GM18502 (cell line): Measurements from ENCODE around the gene CAPZA2.

Experiments used
- ATAC-seq: cut with Tn5 transposase; IDR thresholded peaks from one replicate; pipeline ENCODE4 v1.9.1; 2021; ENCODE audit warnings: mild to moderate bottlenecking; ENCODE audit not compliant: unreplicated experiment, poor library complexity

Gene CAPZA2

DNA sequence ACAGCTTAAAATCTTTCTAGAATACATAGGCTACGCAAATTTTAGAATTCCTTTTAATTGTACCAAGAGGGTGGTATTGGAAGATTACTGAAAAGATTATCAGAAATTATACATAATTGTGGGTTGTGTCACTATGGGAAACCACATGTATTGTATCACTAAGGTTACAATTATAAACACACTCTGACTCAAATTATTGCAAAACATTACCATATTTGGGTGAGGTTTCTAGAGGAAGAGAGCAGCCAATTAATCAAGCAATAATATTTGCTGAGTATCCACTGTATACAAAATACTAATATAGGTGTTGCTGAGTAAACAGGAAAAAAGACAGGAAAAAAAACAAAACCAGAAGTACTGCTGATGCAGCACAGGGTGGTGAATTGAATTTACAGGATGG lies 3.1 kb upstream of the CAPZA2 start:
- no peak for ATAC-seq

DNA sequence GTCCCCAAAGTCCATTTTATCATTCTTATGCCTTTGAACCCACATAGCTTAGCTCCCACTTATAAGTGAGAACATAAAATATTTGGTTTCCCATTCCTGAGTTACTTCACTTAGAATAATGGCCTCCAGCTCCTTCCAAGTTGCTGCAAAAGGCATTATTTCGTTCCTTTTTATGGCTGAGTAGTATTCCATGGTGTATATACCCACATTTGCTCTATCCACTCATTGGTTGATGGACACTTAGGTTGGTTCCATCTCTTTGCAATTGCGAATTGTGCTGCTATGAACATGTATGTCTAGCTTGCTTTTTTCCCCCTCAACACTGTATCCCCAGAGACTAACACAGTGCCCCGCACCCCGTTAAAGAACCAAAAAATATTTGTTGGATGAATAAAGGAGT lies 670 bp upstream of the CAPZA2 start:
- ATAC-seq, result no peak

DNA sequence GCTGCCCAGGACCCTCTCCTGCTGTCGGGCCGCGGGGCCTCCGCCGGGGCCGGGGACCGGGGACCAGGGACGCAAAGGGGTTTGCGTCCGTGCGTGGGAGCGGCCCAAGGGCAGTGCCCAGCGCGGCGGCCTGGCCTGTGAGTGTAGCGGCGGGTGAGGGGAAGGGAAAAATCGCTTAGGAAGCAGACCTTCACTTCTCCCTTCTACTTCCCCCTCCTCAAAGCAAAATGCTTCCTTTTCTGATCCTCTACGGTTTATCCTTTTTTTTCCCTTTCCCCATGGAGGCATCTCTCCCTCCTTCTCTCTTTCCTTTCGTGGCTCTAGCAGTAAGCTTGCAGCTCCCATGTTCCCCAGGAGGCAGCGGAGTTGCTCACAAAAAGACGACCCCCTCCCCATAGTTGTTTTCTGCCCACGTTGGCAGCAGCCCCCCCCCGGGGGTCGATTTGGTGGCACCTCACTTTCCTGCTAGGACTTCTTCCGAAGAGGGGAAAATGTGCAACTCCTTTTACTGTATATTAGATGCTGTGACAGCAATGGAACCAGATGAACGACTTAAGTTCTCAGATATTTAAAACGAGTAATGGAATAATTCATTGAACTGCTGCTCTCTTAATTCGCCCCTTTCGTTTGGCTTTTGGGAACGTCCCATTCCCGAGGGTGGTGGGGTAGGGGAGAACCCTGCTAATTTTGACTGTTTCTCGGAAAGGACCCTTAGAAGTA lies 724 bp downstream of the CAPZA2 start:
- ATAC-seq, result peak; percentile 4

DNA sequence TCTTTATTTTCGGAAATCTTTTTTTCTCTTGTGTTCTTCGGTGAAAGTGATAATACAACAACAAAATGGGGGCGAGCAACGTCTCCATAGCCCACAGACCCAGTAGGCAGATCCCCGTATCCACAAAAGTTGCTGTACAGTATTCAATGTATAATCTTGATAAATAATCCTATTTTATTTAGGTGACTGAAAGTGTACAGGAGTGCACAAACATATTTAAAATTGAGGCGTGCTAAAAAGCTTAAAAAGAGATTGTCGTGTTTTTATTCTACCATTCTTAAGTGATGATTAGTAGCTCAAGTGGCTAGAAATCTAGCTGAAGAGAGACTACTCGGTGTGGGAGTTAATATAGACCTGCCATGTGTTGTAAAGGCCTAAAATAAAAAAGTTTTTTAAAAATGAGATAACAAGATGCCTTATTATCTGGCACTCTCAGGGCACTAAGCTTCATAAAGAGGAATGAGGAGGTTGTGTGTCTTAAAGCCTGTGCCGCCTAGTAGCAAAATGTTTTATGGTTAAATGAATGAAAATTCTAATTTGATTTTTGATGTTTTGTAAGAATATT lies 1.6 kb downstream of the CAPZA2 start:
- no peak for ATAC-seq

DNA sequence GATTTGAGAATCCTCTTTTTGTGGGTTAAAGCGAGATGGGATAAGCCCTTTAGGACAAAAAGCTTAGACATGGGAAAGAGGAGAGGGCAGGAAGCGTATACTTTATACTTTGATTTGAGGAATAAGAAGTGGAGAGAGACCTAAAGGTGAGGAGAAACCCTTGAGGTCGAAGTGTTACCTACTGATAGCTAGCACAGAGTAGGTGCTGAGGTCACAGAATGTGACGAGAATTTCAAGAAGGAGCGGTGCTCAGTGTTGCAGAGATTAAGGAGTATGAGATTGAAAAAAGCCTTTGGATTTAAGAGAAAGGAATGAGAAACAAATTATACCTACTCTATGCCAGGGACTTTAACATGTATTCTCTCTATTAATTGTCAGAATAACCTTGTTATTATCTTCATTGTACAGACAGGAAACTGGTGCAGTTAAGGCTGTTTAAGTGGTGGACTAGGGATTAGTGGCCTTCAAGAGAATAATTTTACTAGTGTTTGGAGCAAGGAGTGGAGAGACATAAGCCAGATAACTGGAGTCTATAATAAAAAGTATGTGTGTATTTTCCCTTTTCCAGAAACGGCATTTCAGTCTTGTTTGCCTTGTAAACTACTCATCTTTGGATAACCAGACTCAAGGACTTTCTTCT lies 8.8 kb downstream of the CAPZA2 start:
- no peak for ATAC-seq

DNA sequence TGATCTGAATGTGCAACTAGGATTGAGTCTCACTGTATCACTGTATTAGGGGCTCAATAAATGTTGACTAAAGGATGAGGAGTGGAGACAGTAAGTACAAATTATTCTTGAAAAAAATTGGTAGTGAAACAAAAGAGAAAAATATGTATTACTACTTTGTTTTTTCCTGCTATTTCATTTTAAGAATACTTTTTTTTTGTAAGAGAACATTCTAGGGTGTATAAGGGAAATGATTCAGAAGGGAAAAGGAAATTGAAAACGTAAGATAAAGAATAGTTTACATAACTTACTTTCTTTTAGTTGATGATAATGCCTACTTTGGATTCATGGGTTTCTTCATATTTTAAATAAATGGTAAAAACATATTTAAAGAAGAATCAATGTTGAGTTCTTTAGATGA lies 9.6 kb downstream of the CAPZA2 start:
- ATAC-seq, result no peak

DNA sequence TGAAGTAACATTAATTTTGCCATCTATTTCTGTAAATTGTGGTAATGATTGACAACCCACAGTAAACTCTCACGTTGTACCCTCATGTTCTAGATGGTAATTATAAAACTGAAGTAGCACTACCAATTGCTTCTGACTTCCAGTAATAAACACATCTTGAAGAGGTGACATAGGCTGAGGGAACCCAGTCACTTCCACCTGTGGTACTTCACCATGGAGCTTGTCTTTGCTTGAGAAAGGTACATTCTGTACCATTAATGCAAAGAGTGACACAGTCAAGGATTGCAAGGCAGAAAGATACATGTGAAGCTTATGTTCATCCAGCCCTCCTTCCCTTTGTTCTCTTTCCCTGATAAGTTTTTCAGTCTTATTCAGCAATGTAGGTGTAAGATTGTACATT lies 11.2 kb downstream of the CAPZA2 start:
- ATAC-seq, result no peak

DNA sequence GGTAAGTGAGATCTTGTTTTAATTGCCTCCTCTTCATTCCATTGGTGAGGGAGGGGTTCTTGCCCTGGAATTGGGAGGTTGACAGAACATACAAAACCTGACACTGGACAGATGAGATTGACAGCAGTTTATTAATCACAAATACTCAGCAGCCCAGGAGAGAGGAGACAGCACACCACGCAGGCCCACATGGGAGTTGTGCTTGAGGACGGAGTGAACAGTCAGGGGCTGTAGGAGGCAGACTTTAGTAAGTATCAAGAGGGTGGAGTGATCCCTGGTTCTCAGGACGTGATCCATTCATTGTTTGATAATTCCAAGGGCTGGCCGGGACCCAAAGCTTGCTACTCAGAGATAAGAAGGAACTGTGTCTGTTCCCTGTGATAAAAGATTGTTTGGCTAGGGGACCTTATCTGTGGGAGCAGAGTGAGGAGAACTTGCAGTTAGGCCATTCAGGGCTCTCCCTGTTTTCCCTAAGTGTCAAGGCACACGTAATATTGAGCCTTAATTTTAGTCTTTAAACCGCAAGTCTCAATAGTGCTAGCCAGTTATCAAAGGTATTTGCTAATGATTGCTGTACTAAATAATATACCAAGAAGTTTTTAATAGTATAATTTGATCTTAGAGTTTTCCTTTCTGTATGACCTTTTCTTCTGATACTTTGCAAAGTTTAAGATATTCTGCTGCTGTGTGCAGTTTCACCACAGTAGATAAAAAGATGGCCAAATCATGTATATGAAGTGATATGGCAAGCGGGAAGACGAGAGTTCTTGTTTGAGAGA lies 14.5 kb downstream of the CAPZA2 start:
- ATAC-seq, result no peak

DNA sequence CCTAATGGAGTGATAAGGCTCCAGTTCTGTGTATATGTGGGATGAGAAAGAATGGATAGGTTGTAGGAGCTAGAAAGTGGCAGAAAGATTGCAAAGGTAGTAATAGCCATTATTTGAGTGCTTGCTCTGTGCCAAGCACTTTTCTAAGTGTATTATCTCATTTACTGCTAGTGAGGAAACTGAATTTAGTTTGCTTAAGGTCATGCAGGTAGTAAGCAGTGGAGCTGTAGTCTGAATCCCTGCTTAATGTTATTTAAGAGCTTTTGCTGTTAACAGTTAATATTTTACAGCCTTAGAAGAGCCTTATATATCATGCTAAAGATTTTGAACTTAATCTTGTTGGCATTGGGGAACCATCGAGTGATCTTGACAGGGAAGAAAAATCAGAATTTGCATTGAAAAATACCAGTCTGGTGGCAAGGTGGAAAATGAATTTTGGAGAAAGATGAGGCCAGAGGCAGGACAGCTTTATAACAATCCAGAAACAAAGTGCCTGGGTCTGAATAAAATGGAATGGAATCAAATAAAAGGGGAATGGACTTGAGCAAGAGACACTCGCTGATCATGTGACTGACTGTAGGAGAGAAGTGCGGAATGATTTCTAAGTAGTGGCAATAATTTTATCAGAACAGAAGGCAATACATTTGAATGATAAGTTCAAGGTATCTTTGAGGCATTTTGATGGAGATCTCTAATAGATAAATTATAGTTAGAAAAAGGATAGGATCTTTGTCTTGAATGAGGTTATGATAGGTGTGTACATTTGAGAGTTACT lies 15.2 kb downstream of the CAPZA2 start:
- no peak for ATAC-seq

DNA sequence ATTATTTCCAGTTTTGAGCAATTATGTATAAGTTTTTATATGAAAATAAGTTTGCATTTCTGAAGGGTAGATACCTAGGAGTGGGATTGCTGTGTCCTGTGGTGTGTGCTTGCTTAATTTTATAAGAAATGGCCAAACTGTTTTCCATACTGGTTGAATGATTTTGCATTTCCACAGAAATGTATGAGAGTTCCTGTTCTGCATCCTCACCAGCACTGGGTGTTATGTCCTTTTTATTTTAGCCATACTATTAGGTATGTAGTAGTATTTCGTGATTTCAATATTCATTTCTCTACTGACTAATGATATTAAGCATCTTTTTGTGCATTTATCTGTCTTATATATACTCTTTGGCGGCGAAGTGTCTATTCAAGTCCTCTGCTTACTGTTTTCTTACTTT lies 22.3 kb downstream of the CAPZA2 start:
- ATAC-seq, result no peak

DNA sequence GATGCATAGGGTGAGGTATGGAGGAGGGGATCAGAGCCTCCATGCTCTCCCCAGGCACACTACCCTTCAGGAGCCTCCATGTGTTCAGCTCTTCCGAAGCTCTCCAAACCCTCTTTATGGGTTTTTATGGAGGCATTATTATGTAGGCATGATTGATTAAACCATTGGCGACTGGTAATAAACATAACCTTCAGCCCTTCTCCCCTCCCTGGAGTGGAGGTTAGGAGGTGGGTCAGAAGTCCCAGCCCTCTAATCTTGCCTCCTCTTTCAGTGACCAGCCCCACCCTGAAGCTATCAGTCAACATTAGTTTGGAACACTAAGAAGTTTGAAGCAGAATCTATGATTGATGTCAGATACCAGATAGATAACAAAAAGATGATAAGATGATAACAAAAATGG lies 23.3 kb downstream of the CAPZA2 start:
- no peak for ATAC-seq

DNA sequence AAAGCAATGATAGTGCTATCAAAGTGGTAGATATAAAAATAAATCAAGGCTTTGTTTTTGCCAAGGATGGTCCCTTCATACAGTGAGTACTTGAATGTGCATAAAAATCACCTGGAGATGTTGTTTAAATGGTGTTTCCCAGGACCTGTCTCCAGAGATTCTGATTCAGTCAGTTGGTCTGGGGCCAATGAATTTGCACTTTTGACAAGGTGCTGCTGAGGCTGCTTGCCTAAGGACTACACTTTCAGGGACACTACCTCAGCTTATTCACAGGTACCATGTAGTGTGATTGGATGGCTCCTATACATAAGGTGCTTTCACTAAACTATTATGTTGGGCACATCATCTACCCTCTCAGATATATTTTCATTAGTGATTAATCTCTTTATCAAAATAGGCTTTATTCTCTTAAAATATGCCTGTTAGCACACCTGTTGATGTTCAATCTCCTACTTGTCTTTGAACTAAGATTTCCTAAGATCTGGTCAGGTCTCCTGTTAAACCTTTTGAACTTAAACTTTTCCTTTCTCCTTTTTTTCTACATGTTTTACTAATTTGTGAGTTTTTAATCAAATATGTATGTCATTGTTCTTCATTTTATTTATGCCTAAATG lies 24.3 kb downstream of the CAPZA2 start:
- no peak for ATAC-seq

DNA sequence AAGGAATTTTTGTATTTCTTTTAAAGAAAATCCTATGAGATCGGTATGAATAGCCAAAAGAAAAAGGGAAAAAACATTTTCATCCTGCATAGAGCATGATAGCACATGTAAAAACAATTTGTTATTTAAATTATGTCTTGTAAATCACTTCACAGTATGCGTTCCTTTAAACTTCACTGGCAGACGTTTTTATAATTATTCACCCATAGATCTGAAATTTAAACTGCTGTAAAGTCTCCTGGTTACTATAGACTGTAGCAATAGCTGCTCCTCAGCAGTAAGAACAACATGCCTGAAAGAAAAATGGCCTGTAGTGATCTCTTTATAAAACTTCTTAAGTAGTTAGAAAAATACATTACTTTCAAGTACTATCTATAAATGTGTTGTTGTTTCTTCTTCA lies 26.5 kb downstream of the CAPZA2 start:
- ATAC-seq, result no peak

DNA sequence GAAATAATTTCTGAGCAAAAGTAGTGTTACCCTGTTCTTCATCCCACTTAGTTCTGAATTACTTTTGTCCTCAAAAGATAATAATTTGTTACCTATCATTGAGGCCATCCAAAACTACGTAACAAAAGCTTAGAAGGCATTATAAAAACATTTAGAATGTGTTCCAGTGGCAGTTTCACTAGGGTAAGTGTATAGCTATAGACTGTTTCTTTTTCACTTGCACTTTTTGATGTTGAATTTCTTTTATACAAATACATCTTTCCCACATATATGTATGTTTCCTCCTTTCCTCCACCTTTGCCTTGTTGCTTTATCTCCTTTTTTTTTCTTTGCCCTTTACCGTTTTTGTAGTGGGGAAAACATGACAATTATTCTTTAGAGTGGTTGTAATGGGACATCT lies 33.5 kb downstream of the CAPZA2 start:
- no peak for ATAC-seq

DNA sequence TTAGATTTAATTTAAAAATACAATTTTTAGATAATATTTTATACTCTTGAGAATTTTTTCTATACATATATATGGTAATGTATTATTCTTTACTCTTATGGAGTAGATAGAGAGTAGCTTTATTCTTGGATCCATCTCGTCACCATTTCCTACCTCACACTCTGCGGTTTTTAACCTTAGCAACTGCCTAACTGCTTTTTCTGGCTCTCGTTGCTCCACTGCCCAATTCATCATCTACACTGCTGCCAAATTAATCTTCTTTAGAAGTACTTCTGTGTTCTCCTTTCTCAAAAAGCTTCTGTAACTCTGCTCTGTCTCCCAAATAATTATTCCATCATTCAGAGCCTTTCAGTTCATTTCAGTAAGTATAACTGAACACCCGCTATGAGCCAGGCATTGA lies 35.3 kb downstream of the CAPZA2 start:
- ATAC-seq, result no peak

DNA sequence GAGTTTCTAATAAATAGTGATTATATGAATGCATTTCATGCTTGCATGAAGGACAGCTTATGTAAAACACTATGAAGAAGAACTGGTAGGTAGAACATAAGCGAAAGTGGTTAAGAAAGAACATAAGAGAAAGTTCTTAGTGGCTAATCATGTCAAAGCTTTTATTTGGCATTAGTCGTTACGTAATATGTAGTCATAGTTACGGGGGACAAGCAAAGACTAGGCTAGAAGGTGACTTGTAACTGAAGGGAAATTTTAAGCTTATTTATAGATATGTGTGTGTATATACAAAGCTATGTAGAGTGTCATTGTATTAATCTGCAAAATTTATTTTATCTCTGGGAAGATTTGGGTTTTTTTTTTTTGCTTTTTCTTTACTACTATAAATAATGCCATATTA lies 36.9 kb downstream of the CAPZA2 start:
- ATAC-seq, result no peak

DNA sequence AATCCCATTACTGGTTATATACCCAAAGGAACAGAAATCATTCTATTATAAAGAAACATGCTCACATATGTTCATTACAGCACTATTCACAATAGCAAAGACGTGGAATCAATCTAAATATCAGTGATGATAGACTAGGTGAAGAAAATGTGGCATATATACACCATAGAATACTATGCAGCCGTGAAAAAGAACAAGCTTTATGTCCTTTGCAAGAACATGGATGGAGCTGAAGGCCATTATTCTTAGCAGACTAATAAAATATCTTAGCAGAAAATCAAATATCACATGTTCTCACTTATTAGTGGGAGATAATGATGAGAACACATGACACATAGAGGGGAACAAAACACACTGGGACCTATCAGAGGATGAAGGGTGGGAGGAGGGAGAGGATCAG lies 38.8 kb downstream of the CAPZA2 start:
- ATAC-seq, result no peak

DNA sequence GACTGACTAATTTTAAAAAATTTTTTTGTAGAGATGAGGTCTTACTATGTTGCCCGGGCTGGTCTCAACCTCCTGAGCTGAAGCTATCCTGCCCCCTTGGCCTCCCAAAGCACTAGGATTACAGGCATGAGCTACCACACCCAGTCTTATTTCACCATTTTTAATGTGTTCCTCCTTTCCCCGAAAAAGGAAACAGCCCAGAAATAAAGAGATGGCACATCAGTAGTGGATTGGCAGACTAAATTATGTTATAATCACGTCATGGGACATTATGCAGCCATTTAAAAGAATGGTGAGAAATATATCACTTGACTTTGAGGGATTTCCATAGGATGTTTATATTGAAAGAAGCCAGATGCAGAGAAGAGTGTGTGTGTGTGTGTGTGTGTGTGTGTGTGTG lies 40.5 kb downstream of the CAPZA2 start:
- ATAC-seq, result no peak

DNA sequence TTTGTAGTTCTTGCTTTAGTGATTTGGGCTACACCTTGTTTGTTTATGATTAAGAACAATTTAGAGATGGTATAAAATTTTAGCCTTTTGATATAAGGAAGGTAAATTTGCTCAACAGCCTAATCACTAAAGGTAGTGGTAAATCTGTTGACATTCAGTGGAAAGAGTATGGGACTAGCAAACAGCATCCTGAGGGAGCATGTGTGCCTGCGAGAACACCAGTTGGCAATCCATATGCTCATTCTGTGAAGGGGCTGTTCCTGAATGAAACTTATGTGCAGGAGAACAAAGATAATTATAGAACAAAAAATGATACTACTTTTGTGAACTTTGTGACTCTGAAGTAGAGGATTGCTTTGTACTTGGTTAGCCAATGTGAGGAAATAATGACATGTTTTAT lies 44.0 kb downstream of the CAPZA2 start:
- no peak for ATAC-seq

DNA sequence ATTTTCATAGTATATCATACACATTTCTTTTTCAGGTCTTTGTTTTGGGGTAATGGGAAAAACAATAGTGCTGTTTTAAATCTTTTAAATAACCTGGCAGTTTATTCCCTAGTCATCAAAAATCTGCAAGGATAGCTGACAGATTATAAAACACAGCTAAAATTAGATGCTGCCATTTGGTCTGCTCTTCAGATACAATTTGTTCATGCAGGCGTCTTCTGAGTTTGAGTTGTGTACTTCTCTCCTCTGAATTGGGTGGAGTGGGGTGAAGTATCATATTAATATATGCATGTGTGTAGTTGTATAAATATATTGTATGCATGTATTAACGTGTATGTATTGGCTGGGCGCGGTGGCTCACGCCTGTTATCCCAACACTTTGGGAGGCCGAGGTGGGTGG lies 48.0 kb downstream of the CAPZA2 start:
- ATAC-seq, result no peak
